K562 (cell line): ENCODE measurements around the gene FOXJ2. TPM values are rescaled to one million over a fixed set of nuclear protein-coding genes. Genes with fewer than 3 reads are reported as not detected.
"Not testable (repeated sequence)": the region's sequence is repeated elsewhere in the genome, so short reads cannot be mapped to it uniquely, and the experiment has no call there.

Experiments used
- ATAC-seq: fragments of 200-7000 bp; cut with Tn5 transposase; 3 replicates; pipeline ENCODE4 v1.9.1; 2020; ENCODE audit warnings: moderate library complexity
- BruUV-seq: library from RNA; stranded (reverse); fragments of 400-500 nt; replicated peaks from 2 replicates; lab custom pipeline; 2021; lab: Mats Ljungman, UMichigan
- CTCF ChIA-PET: fragments of 300-600 bp; formaldehyde crosslinking; extraction: SDS; loops from one replicate; lab custom pipeline; 2021; ENCODE audit warnings: low intra/inter-chr PET ratio; lab: Yijun Ruan, JAX
- POLR2A ChIA-PET: fragments of 300-600, 350-650 bp; sonication (Branson Sonifier 250); formaldehyde crosslinking; extraction: SDS; loops from one replicate; lab custom pipeline; 2021; ENCODE audit warnings: antibody characterized with exemption, inconsistent platforms; lab: Yijun Ruan, JAX
- DNase-seq, 4 experiments: peaks; one replicate each; pipeline versions ENCODE4 v3.0.0 to v3.0.0-alpha.2; 2011 to 2018; ENCODE audit warnings: low spot score in 3 of 4, mixed read lengths in 3 of 4; ENCODE audit errors: extremely low read depth in 1 of 4
- FAIRE-seq: peaks from 2 replicates; lab custom pipeline; 2011; peaks lifted over from hg19 to GRCh38; lab: Jason Lieb, UNC
- H2AFZ ChIP-seq: 2 replicates; pipeline ENCODE4 v1.6.0; 2011; ENCODE audit warnings: low read depth, low read length, control low read depth, inconsistent platforms
- H3K27ac ChIP-seq: fragments of 200-600 bp; 3 replicates; pipeline ENCODE4 v1.8.0; 2011; ENCODE audit warnings: low read depth, mild to moderate bottlenecking, control low read depth, inconsistent platforms, low read length, moderate library complexity, mixed read lengths; ENCODE audit errors: extremely low read depth
- H3K27me3 ChIP-seq, 2 experiments: fragments of 300-600 bp in 1 of 2; 2 replicates in 1 of 2; 3 replicates in 1 of 2; pipeline versions ENCODE4 v1.6.0 to v1.8.0; 2011; ENCODE audit warnings: inconsistent platforms in 2 of 2, low read length in 2 of 2, mild to moderate bottlenecking in 1 of 2, mixed read lengths in 1 of 2, moderate library complexity in 1 of 2; ENCODE audit not compliant: control insufficient read depth in 2 of 2, insufficient read depth in 2 of 2
- H3K36me3 ChIP-seq: fragments of 300-600 bp; 3 replicates; pipeline ENCODE4 v1.8.0; 2011; ENCODE audit warnings: mild to moderate bottlenecking, low read length, inconsistent platforms; ENCODE audit not compliant: control insufficient read depth, insufficient read depth
- H3K4me1 ChIP-seq, 2 experiments: fragments of 200-600 bp in 1 of 2; replicated peaks in 1 of 2; 2 replicates in 1 of 2; 3 replicates in 1 of 2; pipeline versions ENCODE4 v1.5.1 to v1.8.0; 2011; ENCODE audit warnings: inconsistent platforms in 2 of 2, low read length in 2 of 2, mild to moderate bottlenecking in 1 of 2, mixed read lengths in 1 of 2, moderate library complexity in 1 of 2; ENCODE audit not compliant: control insufficient read depth in 2 of 2, insufficient read depth in 2 of 2
- H3K4me2 ChIP-seq: 2 replicates; pipeline ENCODE4 v1.6.1; 2011; ENCODE audit warnings: low read length, control low read depth, inconsistent platforms, mixed read lengths; ENCODE audit not compliant: insufficient read depth
- H3K4me3 ChIP-seq: fragments of 200-600 bp; sonication (generic), shearing (Covaris generic); 2 replicates; pipeline ENCODE4 v1.5.1; 2016; ENCODE audit warnings: control low read depth, inconsistent platforms
- H3K79me2 ChIP-seq: fragments of 200-600 bp; 3 replicates; pipeline ENCODE4 v1.8.0; 2011; ENCODE audit warnings: low read length, inconsistent platforms; ENCODE audit not compliant: control insufficient read depth, insufficient read depth
- H3K9ac ChIP-seq, 2 experiments: 2 replicates each; pipeline versions ENCODE4 v1.6.0 to v1.6.1; 2011; ENCODE audit warnings: low read depth in 2 of 2, low read length in 2 of 2, control low read depth in 1 of 2, inconsistent platforms in 1 of 2, mild to moderate bottlenecking in 1 of 2, mixed read lengths in 1 of 2; ENCODE audit not compliant: insufficient read depth in 1 of 2
- H3K9me1 ChIP-seq: one replicate; pipeline ENCODE4 v1.6.0; 2011; ENCODE audit warnings: inconsistent platforms, mild to moderate bottlenecking, low read length, moderate library complexity; ENCODE audit not compliant: control insufficient read depth, insufficient read depth
- H3K9me3 ChIP-seq: replicated peaks from 2 replicates; pipeline ENCODE4 v1.5.1; 2011; ENCODE audit warnings: low read depth, low read length, inconsistent platforms; ENCODE audit not compliant: control insufficient read depth, insufficient read depth
- H4K20me1 ChIP-seq: replicated peaks from 2 replicates; pipeline ENCODE4 v1.6.1; 2011; ENCODE audit warnings: low read length, inconsistent platforms, mixed read lengths; ENCODE audit not compliant: control insufficient read depth, insufficient read depth
- CHD7 ChIP-seq: fragments of 200-600 bp; sonication (generic); IDR thresholded peaks from one replicate; pipeline ENCODE4 v1.6.1; 2012; ENCODE audit warnings: mild to moderate bottlenecking, low read depth, low read length, inconsistent platforms
- NUFIP1 ChIP-seq: fragments of 450-650 bp; IDR thresholded peaks from 2 replicates; pipeline ENCODE4 v1.6.1; 2018; ENCODE audit not compliant: partially characterized antibody
- RCOR1 ChIP-seq, 2 experiments: IDR thresholded peaks; 2 replicates each; pipeline ENCODE4 v1.6.1; 2012; ENCODE audit warnings: low read depth in 2 of 2, low read length in 2 of 2, borderline replicate concordance in 1 of 2, improper control_type of control experiment in 1 of 2
- WGBS: fragments of 100-300 bp; shearing (Covaris generic); methylation state at CpG from one replicate; pipeline ENCODE4 v1.1.6; 2016; ENCODE audit warnings: low coverage, mixed read lengths; ENCODE audit not compliant: insufficient coverage; ENCODE audit errors: missing lambda C conversion rate; 5-methylcytosine and 5-hydroxymethylcytosine counted together
- in situ Hi-C: fragments of 300-500 bp; cut with MboI; formaldehyde crosslinking; loops from 4 replicates; pipeline ENCODE4 v1.15.0; 2018; ENCODE audit warnings: inconsistent platforms, mixed read lengths
- intact Hi-C: fragments of 100-400 bp; cut with micrococcal nuclease; formaldehyde crosslinking; loops from 2 replicates; pipeline ENCODE4 v1.14.2; 2022
- polyA plus RNA-seq, 8 experiments: library from polyadenylated mRNA; depleted of rRNA in 4 of 8; stranded (reverse) in 5 of 8; unstranded in 3 of 8; fragments of >200 nt; fragmentation: Nextera tagmentation in 2 of 8; fragmentation: Illumina TruSeq in 1 of 8; extraction: Ambion mirVana in 2 of 8; extraction: Trizol in 1 of 8; gene quantifications; 2 replicates each; pipeline versions ENCODE4 v1.2.1 to v1.2.3, GENCODE V29; 2011 to 2014; ENCODE audit warnings: inconsistent platforms in 1 of 8, missing spikeins in 1 of 8
- total RNA-seq, 7 experiments: library from RNA; depleted of rRNA in 6 of 7; stranded (reverse); fragments of >200 nt in 6 of 7; fragmentation: Illumina TruSeq in 2 of 7; extraction: Trizol in 2 of 7; gene quantifications; 2 replicates each; pipeline versions ENCODE4 v1.2.1 to v1.2.3, GENCODE V29; 2011 to 2021; ENCODE audit warnings: low replicate concordance in 1 of 7

FOXJ2 gene
- total and polyA plus RNA-seq, 9 of the 15 experiments (the other 6 are each of a cell fraction or from before 2014, with no cell fraction given) = 1.0 to 7.5 (median 2.4) TPM

GRCh38 chr12:8032242-8033152 lies at the start of gene FOXJ2 (continued):
- TF ChIP-seq CHD7 = no peak
- TF ChIP-seq RCOR1 (IDR thresholded peaks at IDR 0.05; ENCODE audit: borderline replicate concordance in 1 of 2, low read depth in 2 of 2, low read length in 2 of 2) = 0 out of 4 replicates have a peak, but pooled peaks of 1 of the 2 experiments have one; percentile 2
- TF ChIP-seq NUFIP1 = no peak

- intact Hi-C loops, H3K9me3 ChIP-seq, H3K27me3 ChIP-seq, H2AFZ ChIP-seq, H3K4me2 ChIP-seq, H3K36me3 ChIP-seq, CTCF ChIA-PET, DNase-seq, FAIRE-seq, H3K9me1 ChIP-seq, H4K20me1 ChIP-seq, BruUV-seq, in situ Hi-C loops, ATAC-seq, H3K4me1 ChIP-seq, H3K27ac ChIP-seq, POLR2A ChIA-PET, H3K4me3 ChIP-seq, H3K9ac ChIP-seq, H3K79me2 ChIP-seq: not testable (repeated sequence)
- 66% methylated on average over 8 of the region's 11 CpGs for WGBS
Observed at GRCh38 chr12:7983019-7983418, 49.5 kb upstream of the FOXJ2 start.
